Measurements from ENCODE around the gene CXCR2.

DNA sequence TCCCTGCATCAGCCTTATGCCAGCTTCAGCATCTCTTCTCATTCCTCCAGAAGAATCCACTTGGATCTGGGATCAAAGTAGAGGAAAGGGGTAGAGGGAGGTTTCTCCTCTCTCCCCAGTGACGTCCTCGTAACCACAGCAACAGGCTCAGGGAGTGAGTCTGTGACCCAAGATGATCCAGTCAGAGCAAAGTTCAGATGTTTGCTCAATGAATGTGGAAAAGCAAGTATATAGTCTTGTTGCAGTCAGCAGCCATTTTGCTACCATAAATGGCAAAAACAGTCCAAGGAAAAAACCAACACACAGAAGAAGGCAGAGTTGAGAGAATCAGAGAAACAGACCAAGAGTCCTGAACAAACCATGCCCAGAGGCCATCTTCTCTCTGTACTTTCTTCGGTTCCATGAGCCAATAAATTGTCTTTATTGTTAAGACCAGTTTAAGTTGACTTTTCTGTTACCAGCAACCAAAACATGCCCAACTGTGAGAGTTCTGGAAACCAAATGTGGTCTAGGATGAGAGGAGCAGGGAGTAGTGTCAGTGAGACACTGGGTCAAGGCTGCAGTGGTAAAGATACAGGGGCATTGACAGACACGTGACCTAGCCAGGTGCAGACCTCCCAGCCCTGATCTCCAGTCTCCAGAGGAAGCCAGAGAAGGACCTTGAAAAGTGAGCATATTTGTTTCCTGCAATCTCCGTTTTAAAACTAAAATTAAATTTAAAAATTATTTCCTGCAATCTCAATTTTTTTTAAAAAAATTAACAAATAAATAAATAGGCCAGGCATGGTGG lies 44.1 kb downstream of the CXCR2 start:
- TF ChIP-seq, protein P1, sequence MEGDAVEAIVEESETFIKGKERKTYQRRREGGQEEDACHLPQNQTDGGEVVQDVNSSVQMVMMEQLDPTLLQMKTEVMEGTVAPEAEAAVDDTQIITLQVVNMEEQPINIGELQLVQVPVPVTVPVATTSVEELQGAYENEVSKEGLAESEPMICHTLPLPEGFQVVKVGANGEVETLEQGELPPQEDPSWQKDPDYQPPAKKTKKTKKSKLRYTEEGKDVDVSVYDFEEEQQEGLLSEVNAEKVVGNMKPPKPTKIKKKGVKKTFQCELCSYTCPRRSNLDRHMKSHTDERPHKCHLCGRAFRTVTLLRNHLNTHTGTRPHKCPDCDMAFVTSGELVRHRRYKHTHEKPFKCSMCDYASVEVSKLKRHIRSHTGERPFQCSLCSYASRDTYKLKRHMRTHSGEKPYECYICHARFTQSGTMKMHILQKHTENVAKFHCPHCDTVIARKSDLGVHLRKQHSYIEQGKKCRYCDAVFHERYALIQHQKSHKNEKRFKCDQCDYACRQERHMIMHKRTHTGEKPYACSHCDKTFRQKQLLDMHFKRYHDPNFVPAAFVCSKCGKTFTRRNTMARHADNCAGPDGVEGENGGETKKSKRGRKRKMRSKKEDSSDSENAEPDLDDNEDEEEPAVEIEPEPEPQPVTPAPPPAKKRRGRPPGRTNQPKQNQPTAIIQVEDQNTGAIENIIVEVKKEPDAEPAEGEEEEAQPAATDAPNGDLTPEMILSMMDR (IDR thresholded peaks at IDR 0.05): no peak
- TF ChIP-seq POLR2A (IDR thresholded peaks at IDR 0.05): no peak
